Upper lobe of left lung (tissue), 4 donors: ENCODE results near the gene ACSL5.

ENCODE experiments used
- CTCF ChIP-seq, 6 experiments: fragments of 450-650 bp in 4 of 6; fragments of 200-600 bp in 2 of 6; sonication (generic) in 2 of 6; IDR thresholded peaks; one replicate each; pipeline ENCODE4 v1.5.1; 2016 to 2019; ENCODE audit warnings: antibody characterized with exemption in 6 of 6
- POLR2A ChIP-seq, 4 donors: fragments of 450-650 bp; IDR thresholded peaks; one replicate each; pipeline ENCODE4 v1.5.1; 2016 to 2017; ENCODE audit warnings: antibody characterized with exemption in 4 of 4, mild to moderate bottlenecking in 2 of 4
- POLR2AphosphoS5 ChIP-seq, 2 donors: sonication (generic); formaldehyde crosslinking; IDR thresholded peaks; one replicate each; pipeline ENCODE4 v1.5.1; 2017; ENCODE audit warnings: antibody characterized with exemption in 2 of 2

- TF ChIP-seq POLR2A (IDR thresholded peaks at IDR 0.05), result no peak
- TF ChIP-seq CTCF (IDR thresholded peaks at IDR 0.05), result no peak
- TF ChIP-seq POLR2AphosphoS5 (IDR thresholded peaks at IDR 0.05), result no peak
Measured at GRCh38 chr10:112367516-112367915, 6.4 kb upstream of the ACSL5 start.
